Esophagus muscularis mucosa (tissue), 3 donors: ENCODE data around the gene CBL.

Experiments used
- POLR2A ChIP-seq: fragments of 450-650 bp; IDR thresholded peaks from one replicate; pipeline ENCODE4 v1.6.1; 2017; ENCODE audit warnings: antibody characterized with exemption, moderate library complexity, mild to moderate bottlenecking, low read depth
- POLR2AphosphoS5 ChIP-seq, 2 donors: sonication (generic); formaldehyde crosslinking; IDR thresholded peaks; one replicate each; pipeline ENCODE4 v1.6.1; 2017; ENCODE audit warnings: antibody characterized with exemption in 2 of 2
- TF ChIP-seq, protein P1 (sequence below), 3 experiments: fragments of 200-600 bp in 2 of 3; fragments of 450-650 bp in 1 of 3; sonication (generic) in 2 of 3; IDR thresholded peaks; one replicate each; pipeline ENCODE4 v1.5.1; 2017 to 2019; ENCODE audit warnings: antibody characterized with exemption in 3 of 3, mild to moderate bottlenecking in 2 of 3, moderate library complexity in 1 of 3

DNA sequence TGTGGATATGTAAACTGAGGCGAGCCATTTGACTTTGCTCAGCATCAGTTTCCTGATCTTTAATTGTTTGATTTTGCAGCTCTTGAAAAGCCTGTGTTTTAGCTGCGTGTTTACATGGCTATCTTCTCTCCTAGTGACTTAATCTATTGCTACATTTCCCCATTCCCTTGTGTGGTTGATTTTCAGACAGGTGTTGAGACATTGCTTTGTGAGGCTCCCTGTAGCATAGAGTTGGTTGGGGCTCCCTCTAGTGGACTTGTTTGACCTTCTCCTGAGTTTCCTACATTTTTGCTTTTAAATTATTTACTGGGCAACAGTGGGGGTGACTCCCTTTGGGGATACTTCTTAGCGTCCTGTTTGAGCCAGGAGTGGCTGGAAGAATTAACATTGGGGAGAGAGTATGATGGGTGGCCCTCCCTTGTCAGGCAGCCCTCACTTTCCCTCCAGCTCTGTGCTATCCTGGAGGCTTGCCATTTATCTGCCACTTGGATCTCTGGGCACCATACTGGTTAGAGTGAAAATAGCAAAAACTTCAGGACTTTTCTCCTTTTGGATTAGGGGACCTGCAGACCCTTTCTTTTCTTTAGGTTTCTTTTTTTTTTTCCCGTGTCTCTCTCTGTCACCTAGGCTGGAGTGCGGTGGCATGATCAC, 9.2 kb upstream of the CBL start:
- TF ChIP-seq, protein P1, sequence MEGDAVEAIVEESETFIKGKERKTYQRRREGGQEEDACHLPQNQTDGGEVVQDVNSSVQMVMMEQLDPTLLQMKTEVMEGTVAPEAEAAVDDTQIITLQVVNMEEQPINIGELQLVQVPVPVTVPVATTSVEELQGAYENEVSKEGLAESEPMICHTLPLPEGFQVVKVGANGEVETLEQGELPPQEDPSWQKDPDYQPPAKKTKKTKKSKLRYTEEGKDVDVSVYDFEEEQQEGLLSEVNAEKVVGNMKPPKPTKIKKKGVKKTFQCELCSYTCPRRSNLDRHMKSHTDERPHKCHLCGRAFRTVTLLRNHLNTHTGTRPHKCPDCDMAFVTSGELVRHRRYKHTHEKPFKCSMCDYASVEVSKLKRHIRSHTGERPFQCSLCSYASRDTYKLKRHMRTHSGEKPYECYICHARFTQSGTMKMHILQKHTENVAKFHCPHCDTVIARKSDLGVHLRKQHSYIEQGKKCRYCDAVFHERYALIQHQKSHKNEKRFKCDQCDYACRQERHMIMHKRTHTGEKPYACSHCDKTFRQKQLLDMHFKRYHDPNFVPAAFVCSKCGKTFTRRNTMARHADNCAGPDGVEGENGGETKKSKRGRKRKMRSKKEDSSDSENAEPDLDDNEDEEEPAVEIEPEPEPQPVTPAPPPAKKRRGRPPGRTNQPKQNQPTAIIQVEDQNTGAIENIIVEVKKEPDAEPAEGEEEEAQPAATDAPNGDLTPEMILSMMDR (IDR thresholded peaks at IDR 0.05): peak; percentile 75 to 81 (median 79)
- peak; percentile 35 to 48 for TF ChIP-seq POLR2AphosphoS5 (IDR thresholded peaks at IDR 0.05)
- no peak for TF ChIP-seq POLR2A
